ENCODE data around the gene ARID1B.
A peak's percentile ranks its signal among the peaks of the same experiment; 100 is the strongest.

The ARID1B gene

DNA sequence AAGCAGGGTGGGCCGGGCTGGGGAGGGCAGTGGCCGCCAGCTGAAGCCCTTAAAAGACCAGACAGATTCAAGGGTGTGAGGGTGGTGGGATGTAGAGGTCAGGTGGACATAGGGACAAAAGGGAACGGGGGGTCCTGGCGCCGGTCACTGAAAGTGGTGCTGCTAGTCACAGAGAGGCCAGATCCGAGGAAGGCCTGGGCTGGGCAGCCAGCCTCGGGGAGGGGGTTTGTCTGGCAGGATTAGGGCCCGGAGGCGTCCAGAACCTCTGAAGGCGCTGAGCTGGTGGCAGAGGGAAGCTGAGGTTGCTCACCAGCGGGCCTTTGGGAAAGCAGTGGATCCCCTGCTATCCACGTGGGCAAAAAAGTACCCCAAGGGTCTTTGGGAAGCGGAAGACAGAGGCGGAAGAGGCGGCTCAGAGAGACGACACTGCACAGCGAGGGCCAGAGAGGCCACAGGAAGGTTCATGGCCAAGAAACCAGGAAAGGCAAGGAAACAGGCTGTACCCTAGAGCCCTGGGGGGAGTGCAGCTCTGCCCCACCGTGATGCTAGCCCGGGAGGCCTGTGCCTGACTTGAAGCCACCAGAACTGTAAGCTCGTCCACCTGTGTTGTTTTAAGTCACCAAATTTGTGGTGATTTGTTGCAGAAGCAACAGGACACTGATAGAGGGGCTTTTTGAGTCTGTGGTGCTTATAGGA is 440.2 kb downstream of the ARID1B start:
- peaks cover 0 to 4% of the 10 kb centered on the region in 2 donors for H3K9me3 ChIP-seq (replicated peaks in 1 of 2; ENCODE audit: control insufficient read depth in 2 of 2, insufficient read depth in 1 of 2, low read depth in 1 of 2, low read length in 2 of 2)
- H2BK120ac ChIP-seq (ENCODE audit: low read depth, low read length) = peak overlapping the region; percentile 92
- H4K8ac ChIP-seq (ENCODE audit: low read depth, low read length) = no peak overlapping the region
- no peak overlapping the region for H2BK5ac ChIP-seq (ENCODE audit: low read length)
- H3K23ac ChIP-seq (ENCODE audit: low read depth, low read length, poor library complexity) = peak overlapping the region; percentile 36
- H3K18ac ChIP-seq (ENCODE audit: low read length) = no peak overlapping the region
- no CpG with 5 or more reads among the region's 20 CpGs for WGBS, 2 donors (ENCODE audit: extremely low coverage in 2 of 2, insufficient read length in 2 of 2, insufficient replicate concordance in 1 of 2)
- peak overlapping the region; percentile 67 for H2AK5ac ChIP-seq (ENCODE audit: low read depth, low read length)
- no peak overlapping the region for H3K9ac ChIP-seq (ENCODE audit: low read depth, low read length, poor library complexity)
- no peak overlapping the region for H3K4ac ChIP-seq (ENCODE audit: low read length)
- H3K79me1 ChIP-seq (ENCODE audit: low read depth, low read length) = peaks cover 3% of the 10 kb centered on the region
- no peak overlapping the region for H3K27ac ChIP-seq (replicated peaks; ENCODE audit: low read length)
- H3K36me3 ChIP-seq (replicated peaks in 1 of 2; ENCODE audit: control insufficient read depth in 2 of 2, insufficient read depth in 2 of 2, low read length in 2 of 2) = peaks cover 2% of the 10 kb centered on the region in 2 donors
- no peak overlapping the region for H2BK15ac ChIP-seq (ENCODE audit: low read length)
- no peak for DNase-seq (ENCODE audit: low spot score)
- H3K14ac ChIP-seq (ENCODE audit: low read length) = peak overlapping the region; percentile 43
- no peak overlapping the region for H3K4me2 ChIP-seq (ENCODE audit: insufficient read depth, low read length, poor library complexity, severe bottlenecking)
- H3K4me3 ChIP-seq (ENCODE audit: low read length in 2 of 2) = no peak overlapping the region
- peaks cover 0 to 3% of the 10 kb centered on the region in 2 donors for H3K4me1 ChIP-seq (ENCODE audit: control insufficient read depth in 2 of 2, insufficient read depth in 1 of 2, low read depth in 1 of 2, low read length in 2 of 2)
- no peak overlapping the region for H4K91ac ChIP-seq (ENCODE audit: low read depth, low read length, poor library complexity)
- H2AFZ ChIP-seq (ENCODE audit: low read length) = no peak overlapping the region
- no peak overlapping the region for H2BK12ac ChIP-seq (ENCODE audit: low read length)
- no peaks in the 10 kb centered on the region for H3K27me3 ChIP-seq (ENCODE audit: control insufficient read depth in 3 of 3, insufficient read depth in 3 of 3, low read depth in 1 of 3, low read length in 3 of 3)

DNA sequence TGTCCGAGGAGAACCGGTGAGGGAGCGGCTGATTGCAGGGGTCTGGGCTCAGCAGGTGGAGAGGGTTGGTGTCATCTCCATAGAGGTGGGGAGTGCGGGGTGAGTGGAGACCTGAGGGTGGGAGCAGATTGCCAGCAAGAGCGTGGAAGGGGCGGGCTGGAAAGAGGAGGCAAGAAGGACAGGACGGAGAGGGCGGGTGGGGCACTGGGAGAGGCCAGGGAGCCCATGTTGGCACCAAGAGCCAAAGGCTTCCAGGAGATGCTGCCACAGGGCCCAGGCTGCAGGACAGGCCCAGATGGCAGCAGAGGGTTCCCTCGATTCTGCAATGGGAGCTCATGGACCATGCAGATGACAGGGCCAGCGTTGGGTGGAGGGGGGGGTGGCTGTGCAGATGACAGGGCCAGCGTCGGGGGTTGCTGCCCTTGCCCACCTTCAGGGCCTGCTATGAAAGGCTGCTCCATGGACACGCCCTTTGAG is 440.8 kb downstream of the ARID1B start:
- Histone ChIP-seq H3K27me3 (ENCODE audit: control insufficient read depth in 3 of 3, insufficient read depth in 3 of 3, low read depth in 1 of 3, low read length in 3 of 3) (no peaks in the 10 kb centered on the region), H3K4me3 (ENCODE audit: low read length in 2 of 2) (no peak overlapping the region), H3K23ac (ENCODE audit: low read depth, low read length, poor library complexity) (peak overlapping the region; percentile 62), H2BK12ac (ENCODE audit: low read length) (no peak overlapping the region), H2BK5ac (ENCODE audit: low read length) (no peak overlapping the region), H3K18ac (ENCODE audit: low read length) (peak overlapping the region; percentile 55), H3K4me1 (ENCODE audit: control insufficient read depth in 2 of 2, insufficient read depth in 1 of 2, low read depth in 1 of 2, low read length in 2 of 2) (peaks cover 2 to 3% of the 10 kb centered on the region in 2 donors), H3K36me3 (replicated peaks in 1 of 2; ENCODE audit: control insufficient read depth in 2 of 2, insufficient read depth in 2 of 2, low read length in 2 of 2) (peaks cover 2% of the 10 kb centered on the region in 2 donors), H4K91ac (ENCODE audit: low read depth, low read length, poor library complexity) (no peak overlapping the region), H3K4me2 (ENCODE audit: insufficient read depth, low read length, poor library complexity, severe bottlenecking) (no peak overlapping the region), H3K79me1 (ENCODE audit: low read depth, low read length) (peaks cover 3% of the 10 kb centered on the region), H3K14ac (ENCODE audit: low read length) (no peak overlapping the region), H2BK15ac (ENCODE audit: low read length) (no peak overlapping the region), H3K4ac (ENCODE audit: low read length) (no peak overlapping the region), H3K9ac (ENCODE audit: low read depth, low read length, poor library complexity) (no peak overlapping the region), H4K8ac (ENCODE audit: low read depth, low read length) (peak overlapping the region; percentile 43), H3K27ac (replicated peaks; ENCODE audit: low read length) (no peak overlapping the region), H2AK5ac (ENCODE audit: low read depth, low read length) (peak overlapping the region; percentile 67), H2AFZ (ENCODE audit: low read length) (no peak overlapping the region), H2BK120ac (ENCODE audit: low read depth, low read length) (no peak overlapping the region), H3K9me3 (replicated peaks in 1 of 2; ENCODE audit: control insufficient read depth in 2 of 2, insufficient read depth in 1 of 2, low read depth in 1 of 2, low read length in 2 of 2) (peaks cover 0 to 4% of the 10 kb centered on the region in 2 donors)
- no peak for DNase-seq (ENCODE audit: low spot score)
- no CpG with 5 or more reads among the region's 13 CpGs for WGBS, 2 donors (ENCODE audit: extremely low coverage in 2 of 2, insufficient read length in 2 of 2, insufficient replicate concordance in 1 of 2)

DNA sequence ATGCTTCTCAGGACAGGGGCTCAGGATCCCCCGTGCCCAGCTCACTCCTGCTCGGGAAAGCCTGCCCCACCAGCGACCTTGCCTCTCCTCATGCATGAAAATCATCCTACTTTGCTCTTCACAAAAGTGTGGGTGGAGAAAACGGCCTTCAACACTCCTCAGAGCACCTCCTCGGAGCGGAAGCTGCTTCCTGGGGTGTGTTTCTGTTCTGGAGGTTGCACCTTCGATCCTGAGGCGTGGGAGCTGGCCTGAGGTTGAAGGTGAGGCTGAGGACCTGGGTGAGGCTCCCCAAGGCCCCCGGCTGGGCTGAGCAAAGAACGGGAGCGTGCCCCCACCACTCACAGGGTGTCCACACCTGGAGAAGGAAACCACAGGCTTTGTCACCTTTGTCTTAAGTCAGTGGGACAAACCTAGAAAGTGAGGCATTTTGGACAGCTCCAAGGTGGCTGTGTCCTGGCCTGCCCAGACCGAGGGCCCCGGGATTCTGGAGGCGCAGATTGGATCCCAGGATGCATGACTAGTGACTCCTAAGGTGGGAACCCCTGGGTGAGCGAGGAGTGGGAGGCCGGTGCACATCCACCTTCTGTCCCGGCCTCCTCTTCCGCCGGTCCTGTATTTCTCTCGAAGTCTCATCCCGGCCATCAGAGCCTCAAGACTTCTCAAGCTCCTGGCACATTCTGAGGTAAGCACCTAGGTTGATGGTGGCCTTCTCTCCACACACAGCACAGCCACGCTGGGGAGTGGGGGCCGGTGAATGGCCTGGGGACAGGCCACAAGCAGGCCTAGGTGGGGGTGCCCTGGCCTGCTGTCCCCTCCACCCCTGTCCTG is 441.4 kb downstream of the ARID1B start:
- Histone ChIP-seq H3K79me1 (ENCODE audit: low read depth, low read length) (peaks cover 3% of the 10 kb centered on the region), H4K8ac (ENCODE audit: low read depth, low read length) (no peak overlapping the region), H3K36me3 (replicated peaks in 1 of 2; ENCODE audit: control insufficient read depth in 2 of 2, insufficient read depth in 2 of 2, low read length in 2 of 2) (peaks cover 2% of the 10 kb centered on the region in 2 donors), H2AFZ (ENCODE audit: low read length) (no peak overlapping the region), H3K4ac (ENCODE audit: low read length) (no peak overlapping the region), H3K23ac (ENCODE audit: low read depth, low read length, poor library complexity) (peak overlapping the region; percentile 62), H3K4me2 (ENCODE audit: insufficient read depth, low read length, poor library complexity, severe bottlenecking) (no peak overlapping the region), H2BK12ac (ENCODE audit: low read length) (no peak overlapping the region), H2BK5ac (ENCODE audit: low read length) (no peak overlapping the region), H2BK15ac (ENCODE audit: low read length) (no peak overlapping the region), H2BK120ac (ENCODE audit: low read depth, low read length) (no peak overlapping the region), H4K91ac (ENCODE audit: low read depth, low read length, poor library complexity) (no peak overlapping the region), H3K4me1 (ENCODE audit: control insufficient read depth in 2 of 2, insufficient read depth in 1 of 2, low read depth in 1 of 2, low read length in 2 of 2) (peaks cover 2 to 3% of the 10 kb centered on the region in 2 donors), H3K27ac (replicated peaks; ENCODE audit: low read length) (no peak overlapping the region), H3K14ac (ENCODE audit: low read length) (peak overlapping the region; percentile 71), H3K18ac (ENCODE audit: low read length) (peak overlapping the region; percentile 76), H3K9ac (ENCODE audit: low read depth, low read length, poor library complexity) (peak overlapping the region; percentile 30), H3K27me3 (ENCODE audit: control insufficient read depth in 3 of 3, insufficient read depth in 3 of 3, low read depth in 1 of 3, low read length in 3 of 3) (no peaks in the 10 kb centered on the region), H3K9me3 (replicated peaks in 1 of 2; ENCODE audit: control insufficient read depth in 2 of 2, insufficient read depth in 1 of 2, low read depth in 1 of 2, low read length in 2 of 2) (peaks cover 0 to 4% of the 10 kb centered on the region in 2 donors), H2AK5ac (ENCODE audit: low read depth, low read length) (peak overlapping the region; percentile 97), H3K4me3 (ENCODE audit: low read length in 2 of 2) (no peak overlapping the region)
- WGBS, 2 donors (ENCODE audit: extremely low coverage in 2 of 2, insufficient read length in 2 of 2, insufficient replicate concordance in 1 of 2) = no CpG with 5 or more reads among the region's 23 CpGs
- DNase-seq (ENCODE audit: low spot score) = no peak
